SJCRH30 (cell line): ENCODE results near the gene GDI1. TPM values are rescaled to one million over a fixed set of nuclear protein-coding genes. Genes with fewer than 3 reads are reported as not detected.

Experiments
- DNase-seq, 2 experiments: peaks; one replicate each; pipeline ENCODE4 v3.0.0-alpha.2; 2015 to 2020
- H3K27ac ChIP-seq: fragments of 250-450 bp; sonication (Bioruptor Pico); 2 replicates; pipeline ENCODE4 v1.5.1; 2020; ENCODE audit warnings: mild to moderate bottlenecking, moderate library complexity
- H3K27me3 ChIP-seq: fragments of 250-450 bp; sonication (Bioruptor Pico); 2 replicates; pipeline ENCODE4 v1.5.1; 2020; ENCODE audit warnings: mild to moderate bottlenecking, moderate library complexity
- H3K36me3 ChIP-seq: fragments of 250-450 bp; sonication (Bioruptor Pico); 2 replicates; pipeline ENCODE4 v1.5.1; 2020; ENCODE audit warnings: mild to moderate bottlenecking, moderate library complexity
- H3K4me1 ChIP-seq: fragments of 250-450 bp; sonication (Bioruptor Pico); 2 replicates; pipeline ENCODE4 v1.5.1; 2020; ENCODE audit warnings: mild to moderate bottlenecking, moderate library complexity
- H3K4me3 ChIP-seq: fragments of 250-450 bp; sonication (Bioruptor Pico); 2 replicates; pipeline ENCODE4 v1.5.1; 2020; ENCODE audit warnings: mild to moderate bottlenecking, moderate library complexity
- H3K9me3 ChIP-seq: fragments of 250-450 bp; sonication (Bioruptor Pico); replicated peaks from 2 replicates; pipeline ENCODE4 v1.5.1; 2020; ENCODE audit warnings: mild to moderate bottlenecking, moderate library complexity
- total RNA-seq: library from RNA; depleted of rRNA; stranded (reverse); fragments of >200 nt; shearing (Covaris generic); gene quantifications from 2 replicates; pipeline ENCODE4 v1.2.3, GENCODE V29; 2014

Gene GDI1
- total RNA-seq, 1 experiment from 2014 or later, result 75.8 TPM

- H3K27me3 ChIP-seq, result no peaks in the 10 kb centered on the region
- H3K27ac ChIP-seq, result no peak within 1 kb of the TSS
- no peaks in the 10 kb centered on the region for H3K4me1 ChIP-seq
- DNase-seq, result peak; percentile 43 to 51
- no peaks in the 10 kb centered on the region for H3K36me3 ChIP-seq
- peak within 1 kb of the TSS; percentile 77 for H3K4me3 ChIP-seq
- no peaks in the 10 kb centered on the region for H3K9me3 ChIP-seq
These were observed 21.4 kb downstream of the GDI1 start, which contains the start of gene PLXNA3 for GRCh38 chrX:154458116-154458953. TSS of gene PLXNA3 (plus strand) at chrX:154458281. CDS start at chrX:154460184, 1,903 bp downstream.

GRCh38 chrX:154458954-154459778 is 22.2 kb downstream of the GDI1 start:
- H3K27me3 ChIP-seq, result no peaks in the 10 kb centered on the region
- no peaks in the 10 kb centered on the region for H3K4me1 ChIP-seq
- peak; percentile 25 to 28 for DNase-seq
- no peak overlapping the region for H3K27ac ChIP-seq
- peak overlapping the region; percentile 77 for H3K4me3 ChIP-seq
- H3K36me3 ChIP-seq, result no peaks in the 10 kb centered on the region
- H3K9me3 ChIP-seq, result no peaks in the 10 kb centered on the region

GRCh38 chrX:154459832-154460231 is 22.9 kb downstream of the GDI1 start:
- DNase-seq, result no peak
- no peaks in the 10 kb centered on the region for H3K9me3 ChIP-seq
- no peaks in the 10 kb centered on the region for H3K36me3 ChIP-seq
- H3K27me3 ChIP-seq, result no peaks in the 10 kb centered on the region
- no peak overlapping the region for H3K27ac ChIP-seq
- H3K4me1 ChIP-seq, result no peaks in the 10 kb centered on the region
- H3K4me3 ChIP-seq, result no peak overlapping the region; the same call in 1 of the 2 replicates

- H3K27me3 ChIP-seq, result no peaks in the 10 kb centered on the region
- no peak overlapping the region for H3K4me3 ChIP-seq
- no peaks in the 10 kb centered on the region for H3K4me1 ChIP-seq
- no peaks in the 10 kb centered on the region for H3K36me3 ChIP-seq
- DNase-seq, result no peak
- H3K27ac ChIP-seq, result no peak overlapping the region
- H3K9me3 ChIP-seq, result no peaks in the 10 kb centered on the region
These were observed 23.4 kb downstream of the GDI1 start for GRCh38 chrX:154460326-154460725.

GRCh38 chrX:154462396-154462795 is 25.4 kb downstream of the GDI1 start:
- no peaks in the 10 kb centered on the region for H3K4me1 ChIP-seq
- H3K27me3 ChIP-seq, result no peaks in the 10 kb centered on the region
- DNase-seq, result no peak
- H3K27ac ChIP-seq, result no peak overlapping the region
- H3K9me3 ChIP-seq, result no peaks in the 10 kb centered on the region
- H3K4me3 ChIP-seq, result no peak overlapping the region
- H3K36me3 ChIP-seq, result no peaks in the 10 kb centered on the region

- no peak overlapping the region for H3K27ac ChIP-seq
- no peaks in the 10 kb centered on the region for H3K36me3 ChIP-seq
These were observed 26.8 kb downstream of the GDI1 start for GRCh38 chrX:154463611-154464220.

GRCh38 chrX:154464806-154465365 is 27.9 kb downstream of the GDI1 start:
- Histone ChIP-seq H3K27ac (no peak overlapping the region), H3K36me3 (no peaks in the 10 kb centered on the region), H3K4me3 (no peak overlapping the region), H3K4me1 (no peaks in the 10 kb centered on the region), H3K9me3 (no peaks in the 10 kb centered on the region), H3K27me3 (no peaks in the 10 kb centered on the region)
- no peak for DNase-seq

More at GRCh38 chrX:154463611-154464220, 26.8 kb downstream of the GDI1 start:
- Histone ChIP-seq H3K4me1 (no peaks in the 10 kb centered on the region), H3K4me3 (no peak overlapping the region), H3K27me3 (no peaks in the 10 kb centered on the region), H3K9me3 (no peaks in the 10 kb centered on the region)
- DNase-seq, result no peak

- Histone ChIP-seq H3K36me3 (no peaks in the 10 kb centered on the region), H3K27me3 (no peaks in the 10 kb centered on the region)
- DNase-seq, result no peak
These were observed 28.6 kb downstream of the GDI1 start for GRCh38 chrX:154465601-154466000.

GRCh38 chrX:154466036-154466435 is 29.1 kb downstream of the GDI1 start:
- no peaks in the 10 kb centered on the region for H3K27me3 ChIP-seq
- no peaks in the 10 kb centered on the region for H3K9me3 ChIP-seq
- DNase-seq, result no peak
- H3K4me3 ChIP-seq, result no peak overlapping the region
- no peaks in the 10 kb centered on the region for H3K36me3 ChIP-seq
- no peak overlapping the region for H3K27ac ChIP-seq
- no peaks in the 10 kb centered on the region for H3K4me1 ChIP-seq

More at GRCh38 chrX:154465601-154466000, 28.6 kb downstream of the GDI1 start:
- H3K4me1 ChIP-seq, result no peaks in the 10 kb centered on the region
- no peak overlapping the region for H3K4me3 ChIP-seq
- no peaks in the 10 kb centered on the region for H3K9me3 ChIP-seq
- no peak overlapping the region for H3K27ac ChIP-seq

- Histone ChIP-seq H3K9me3 (no peaks in the 10 kb centered on the region), H3K36me3 (no peaks in the 10 kb centered on the region), H3K27me3 (no peaks in the 10 kb centered on the region), H3K4me3 (no peak overlapping the region), H3K4me1 (no peaks in the 10 kb centered on the region), H3K27ac (no peak overlapping the region)
- DNase-seq, result no peak
These were observed 30.0 kb downstream of the GDI1 start for GRCh38 chrX:154466907-154467306.

- H3K36me3 ChIP-seq, result no peaks in the 10 kb centered on the region
- no peaks in the 10 kb centered on the region for H3K4me1 ChIP-seq
- no peak overlapping the region for H3K27ac ChIP-seq
- H3K9me3 ChIP-seq, result no peaks in the 10 kb centered on the region
- H3K27me3 ChIP-seq, result no peaks in the 10 kb centered on the region
- no peak overlapping the region for H3K4me3 ChIP-seq
- DNase-seq, result no peak
These were observed 30.6 kb downstream of the GDI1 start for GRCh38 chrX:154467556-154467955.

GRCh38 chrX:154468217-154468616 is 31.3 kb downstream of the GDI1 start:
- Histone ChIP-seq H3K9me3 (no peaks in the 10 kb centered on the region), H3K27ac (no peak overlapping the region), H3K4me1 (no peaks in the 10 kb centered on the region), H3K27me3 (no peaks in the 10 kb centered on the region), H3K4me3 (no peak overlapping the region), H3K36me3 (no peaks in the 10 kb centered on the region)
- DNase-seq, result no peak

- Histone ChIP-seq H3K9me3 (no peaks in the 10 kb centered on the region), H3K36me3 (no peaks in the 10 kb centered on the region)
- DNase-seq, result no peak
These were observed 32.2 kb downstream of the GDI1 start for GRCh38 chrX:154469114-154469513.

GRCh38 chrX:154469880-154470279 is 32.9 kb downstream of the GDI1 start:
- DNase-seq, result no peak
- no peaks in the 10 kb centered on the region for H3K27me3 ChIP-seq
- no peaks in the 10 kb centered on the region for H3K36me3 ChIP-seq
- H3K4me1 ChIP-seq, result no peaks in the 10 kb centered on the region
- no peak overlapping the region for H3K27ac ChIP-seq
- no peaks in the 10 kb centered on the region for H3K9me3 ChIP-seq
- no peak overlapping the region for H3K4me3 ChIP-seq

More at GRCh38 chrX:154469114-154469513, 32.2 kb downstream of the GDI1 start:
- no peak overlapping the region for H3K27ac ChIP-seq
- H3K4me3 ChIP-seq, result no peak overlapping the region
- no peaks in the 10 kb centered on the region for H3K4me1 ChIP-seq
- no peaks in the 10 kb centered on the region for H3K27me3 ChIP-seq
